ENCODE measurements around the gene ANGPT4.

The ANGPT4 gene

DNA sequence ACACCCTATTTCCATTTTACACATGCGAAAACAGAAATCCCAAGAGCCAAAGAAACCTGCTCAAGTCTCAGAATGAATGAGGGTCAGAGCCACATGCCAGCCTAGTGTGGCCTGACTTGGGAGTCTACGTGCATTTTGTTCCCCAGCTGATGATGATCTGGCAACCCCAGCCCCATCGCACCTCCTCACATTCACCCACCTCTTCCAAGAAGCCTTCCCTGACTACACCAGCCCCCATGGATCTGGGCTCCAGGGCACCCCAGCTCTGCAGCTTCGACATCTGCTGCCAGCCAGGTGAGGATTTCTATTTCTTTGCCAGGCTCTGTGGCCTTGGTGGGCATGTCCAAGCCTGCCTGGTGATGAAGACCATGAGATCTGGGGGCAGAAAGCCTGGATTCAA is 41.0 kb downstream of the ANGPT4 start:
- no peak overlapping the region for H3K4me3 Mint-ChIP-seq
- no peak for DNase-seq
- H3K9me3 Mint-ChIP-seq = no peaks in the 10 kb centered on the region
- peak overlapping the region in 1 of 2 donors; percentile 38 for H3K27ac Mint-ChIP-seq
- ATAC-seq = no peak
- peaks cover 4% of the 10 kb centered on the region for H3K4me1 Mint-ChIP-seq
- no peaks in the 10 kb centered on the region for H3K27me3 Mint-ChIP-seq

- DNase-seq (no peak), ATAC-seq (peak; percentile 73)
- Mint-ChIP-seq H3K9me3 (no peaks in the 10 kb centered on the region), H3K4me3 (no peak overlapping the region), H3K27me3 (no peaks in the 10 kb centered on the region), H3K4me1 (no peaks in the 10 kb centered on the region), H3K27ac (no peak overlapping the region)
Observed at GRCh38 chr20:873875-874607, 42.1 kb downstream of the ANGPT4 start.

DNA sequence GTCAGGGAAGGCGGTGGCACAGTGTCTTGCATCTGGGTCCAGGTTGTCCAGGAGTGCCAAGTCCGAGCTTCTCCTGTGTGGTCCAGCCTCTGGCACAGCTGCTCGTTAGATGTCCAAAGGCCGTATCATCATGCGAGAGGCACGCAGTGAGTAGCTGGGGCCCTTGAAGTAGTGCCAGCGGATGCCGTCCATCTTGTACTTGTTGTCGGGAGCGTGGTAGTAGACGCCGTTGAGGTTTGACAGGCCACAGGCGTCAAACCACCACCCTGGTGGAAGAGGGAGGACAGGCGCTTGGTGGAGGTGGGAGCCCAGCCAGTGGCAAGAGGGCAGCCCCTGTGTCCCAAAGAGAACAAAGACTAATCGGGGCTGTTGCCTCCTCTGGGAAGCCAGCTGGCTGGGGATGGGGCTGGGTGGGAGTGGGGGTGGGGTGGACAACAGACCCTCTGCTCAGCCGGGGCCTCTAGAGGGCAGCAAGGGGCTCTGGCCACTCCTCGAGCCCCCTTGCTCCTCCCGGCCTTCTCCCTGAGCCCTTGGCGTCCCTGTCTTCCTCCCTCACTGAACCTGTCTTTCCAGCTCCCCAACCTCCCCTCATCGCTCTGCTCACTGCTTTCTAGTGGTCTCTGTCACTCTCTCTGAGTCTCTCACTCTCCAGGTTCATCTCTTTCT is 43.1 kb downstream of the ANGPT4 start:
- ATAC-seq (no peak), DNase-seq (no peak)
- Mint-ChIP-seq H3K4me1 (no peaks in the 10 kb centered on the region), H3K27me3 (no peaks in the 10 kb centered on the region), H3K9me3 (no peaks in the 10 kb centered on the region), H3K27ac (no peak overlapping the region), H3K4me3 (no peak overlapping the region)

DNA sequence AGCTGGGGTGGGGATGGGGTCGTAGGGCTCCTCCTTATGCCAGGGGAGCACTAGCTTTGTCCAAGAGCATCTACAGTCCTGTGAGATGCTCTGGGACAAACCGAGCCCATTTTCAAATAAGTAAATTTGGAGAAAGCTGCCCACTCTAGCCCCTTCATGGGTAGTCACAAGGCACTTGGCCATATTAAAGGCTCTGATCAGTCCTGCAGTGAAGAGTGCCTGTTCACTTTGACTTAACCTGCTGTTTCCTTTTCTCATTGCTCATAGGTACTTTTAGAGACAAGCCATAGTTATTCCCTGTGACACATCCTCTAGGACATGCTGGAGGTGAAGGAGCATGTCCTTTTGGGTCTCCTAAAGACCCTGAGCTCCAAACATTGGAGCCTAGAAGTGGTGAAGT is 44.2 kb downstream of the ANGPT4 start:
- no peaks in the 10 kb centered on the region for H3K27me3 Mint-ChIP-seq
- H3K4me1 Mint-ChIP-seq = no peaks in the 10 kb centered on the region

DNA sequence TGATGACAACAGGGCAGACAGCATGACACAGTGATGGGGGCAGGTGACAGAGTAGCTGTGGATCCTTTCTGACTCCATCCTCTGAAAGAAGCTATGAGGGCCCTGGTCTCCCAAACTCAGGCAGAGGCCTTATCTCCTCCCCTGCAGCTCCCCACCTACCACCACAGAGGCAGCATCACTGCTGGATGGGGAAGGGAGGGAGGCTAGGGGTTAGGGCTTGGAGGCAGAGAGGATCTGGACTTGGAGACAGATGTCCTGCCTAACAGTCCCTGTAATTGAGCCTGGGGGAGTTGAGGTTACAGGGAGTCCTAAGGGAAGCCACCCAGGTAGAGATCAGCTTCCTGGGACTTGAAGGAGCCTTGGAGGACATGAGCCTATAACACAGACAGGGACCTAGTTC is 44.7 kb downstream of the ANGPT4 start:
- H3K27me3 Mint-ChIP-seq = no peaks in the 10 kb centered on the region
- no peak overlapping the region for H3K27ac Mint-ChIP-seq
- H3K4me1 Mint-ChIP-seq = no peaks in the 10 kb centered on the region
- no peaks in the 10 kb centered on the region for H3K9me3 Mint-ChIP-seq
- DNase-seq = no peak
- ATAC-seq = no peak
- H3K4me3 Mint-ChIP-seq = no peak overlapping the region

More for the DNA sequence above, 44.2 kb downstream of the ANGPT4 start:
- Mint-ChIP-seq H3K9me3 (no peaks in the 10 kb centered on the region), H3K27ac (peak overlapping the region in 1 of 2 donors; percentile 85), H3K4me3 (no peak overlapping the region)
- ATAC-seq (no peak), DNase-seq (no peak)

GRCh38 chr20:870758-871157 is 45.4 kb downstream of the ANGPT4 start:
- H3K9me3 Mint-ChIP-seq = no peaks in the 10 kb centered on the region
- H3K4me1 Mint-ChIP-seq = no peaks in the 10 kb centered on the region
- DNase-seq (no peak), ATAC-seq (no peak)
- H3K4me3 Mint-ChIP-seq = no peak overlapping the region
- no peaks in the 10 kb centered on the region for H3K27me3 Mint-ChIP-seq
- no peak overlapping the region for H3K27ac Mint-ChIP-seq

DNA sequence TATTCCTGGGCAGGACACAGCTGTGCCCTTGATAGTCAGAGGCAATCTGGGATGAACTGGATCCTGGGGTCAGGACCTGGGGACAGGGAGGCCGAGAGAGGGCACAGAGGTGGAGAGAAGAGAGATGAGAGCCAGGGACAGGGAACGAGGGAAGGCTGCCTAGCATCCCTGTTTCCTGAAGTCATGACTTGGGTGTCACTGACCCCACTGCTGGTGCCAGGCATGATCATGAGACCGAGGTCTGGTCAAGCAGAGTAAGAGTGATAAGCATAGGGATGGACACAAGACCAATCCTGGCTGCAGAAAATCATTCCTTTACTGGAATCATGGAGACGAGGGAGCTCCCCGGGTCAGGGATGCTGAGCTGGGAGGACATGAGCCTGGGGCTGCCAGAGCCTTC is 46.5 kb downstream of the ANGPT4 start:
- ATAC-seq = no peak
- Mint-ChIP-seq H3K9me3 (no peaks in the 10 kb centered on the region), H3K4me1 (no peaks in the 10 kb centered on the region), H3K27ac (no peak overlapping the region), H3K27me3 (no peaks in the 10 kb centered on the region), H3K4me3 (no peak overlapping the region)
- no peak for DNase-seq

DNA sequence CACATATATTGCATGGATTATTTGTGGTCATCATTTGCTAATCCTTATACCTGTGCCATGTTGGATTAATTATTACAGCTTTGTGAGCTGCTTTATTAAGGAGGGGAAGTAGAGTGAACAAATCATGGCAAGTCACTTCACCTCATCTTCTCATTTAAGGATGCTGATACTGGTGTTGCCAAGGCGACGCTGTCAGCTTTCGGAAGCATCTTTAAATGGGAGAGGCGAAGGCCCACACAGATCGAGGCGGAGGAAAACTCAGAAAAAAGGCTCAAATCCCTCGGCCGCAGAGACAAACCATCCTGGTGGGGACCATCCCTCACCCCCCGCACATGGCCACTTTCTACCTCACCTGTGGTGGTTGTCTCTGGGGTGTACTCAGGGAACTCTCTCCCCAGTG is 47.9 kb downstream of the ANGPT4 start:
- no peaks in the 10 kb centered on the region for H3K9me3 Mint-ChIP-seq
- DNase-seq (no peak), ATAC-seq (no peak)
- no peaks in the 10 kb centered on the region for H3K27me3 Mint-ChIP-seq
- H3K27ac Mint-ChIP-seq = no peak overlapping the region
- no peak overlapping the region for H3K4me3 Mint-ChIP-seq
- peaks cover 6% of the 10 kb centered on the region for H3K4me1 Mint-ChIP-seq

DNA sequence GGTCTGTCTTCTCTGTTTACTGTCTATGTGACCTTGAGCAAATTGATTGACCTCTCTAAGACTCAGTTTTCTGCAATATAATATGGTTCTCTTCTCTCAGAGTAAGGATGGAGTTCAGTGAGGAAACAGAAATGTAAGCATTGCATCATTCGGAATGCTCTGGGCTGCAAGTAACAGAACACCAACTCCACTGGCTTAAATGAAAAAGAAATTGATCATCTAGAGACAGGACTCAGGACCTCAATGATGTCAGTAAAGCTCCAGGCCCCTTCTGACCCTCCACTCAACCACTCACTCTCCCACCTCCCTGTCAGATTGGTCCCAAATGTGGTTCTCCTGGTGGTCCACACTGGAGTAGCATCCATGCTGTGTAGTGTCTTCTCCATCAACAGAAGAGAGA is 50.7 kb downstream of the ANGPT4 start:
- peaks cover 8% of the 10 kb centered on the region for H3K4me1 Mint-ChIP-seq
- H3K27ac Mint-ChIP-seq = no peak overlapping the region
- no peak overlapping the region for H3K4me3 Mint-ChIP-seq
- no peaks in the 10 kb centered on the region for H3K9me3 Mint-ChIP-seq
- DNase-seq (no peak), ATAC-seq (no peak)
- H3K27me3 Mint-ChIP-seq = no peaks in the 10 kb centered on the region

DNA sequence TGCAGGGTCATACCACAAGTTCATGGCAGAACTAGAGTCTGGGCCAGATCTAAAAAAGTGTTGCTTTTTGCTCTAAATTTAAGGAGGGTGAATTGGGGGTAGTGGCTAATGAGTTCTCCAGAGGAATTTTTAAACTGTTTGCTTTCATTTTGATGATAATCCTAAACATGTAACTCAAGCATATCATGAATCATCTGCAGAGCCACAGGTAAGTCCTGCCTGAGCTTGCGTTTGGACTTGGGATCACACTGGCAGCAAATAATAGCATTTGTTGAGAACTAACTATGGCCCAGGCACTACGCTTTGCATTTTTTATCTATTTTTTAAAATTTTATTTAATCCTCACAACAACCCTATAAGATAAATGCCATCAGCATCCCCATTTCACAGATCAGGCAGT is 55.2 kb downstream of the ANGPT4 start:
- H3K4me3 Mint-ChIP-seq = no peak overlapping the region
- H3K9me3 Mint-ChIP-seq = no peaks in the 10 kb centered on the region
- no peaks in the 10 kb centered on the region for H3K27me3 Mint-ChIP-seq
- H3K27ac Mint-ChIP-seq = peak overlapping the region in 1 of 2 donors; percentile 43
- peaks cover 54% of the 10 kb centered on the region for H3K4me1 Mint-ChIP-seq
- DNase-seq = no peak
- ATAC-seq = no peak

DNA sequence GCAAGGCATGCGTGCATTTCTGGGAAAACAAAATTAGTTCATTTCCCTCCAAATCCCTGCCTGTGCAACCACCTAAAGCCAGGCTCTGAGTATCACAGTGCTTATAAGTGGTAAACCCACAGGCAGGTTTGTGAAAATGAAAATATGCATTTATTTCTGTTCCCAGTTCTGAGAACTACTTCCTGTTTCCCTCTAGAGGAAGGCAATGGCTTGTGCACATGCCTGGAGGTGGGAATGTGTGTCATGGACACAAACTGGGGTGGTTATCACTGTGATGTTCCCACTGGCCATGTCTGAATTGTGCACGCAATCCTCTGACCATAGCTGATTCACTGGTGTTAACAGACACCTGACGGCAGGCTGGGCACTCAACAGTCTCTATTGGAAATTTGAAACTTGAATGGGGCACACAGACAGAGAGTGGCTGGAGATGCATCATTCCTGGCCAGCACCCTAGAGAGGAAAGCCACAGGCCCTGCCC is 56.3 kb downstream of the ANGPT4 start:
- Mint-ChIP-seq H3K27me3 (no peaks in the 10 kb centered on the region), H3K4me3 (no peak overlapping the region), H3K9me3 (no peaks in the 10 kb centered on the region), H3K27ac (peak overlapping the region in 1 of 2 donors; percentile 67), H3K4me1 (peaks cover 65% of the 10 kb centered on the region)
- DNase-seq (no peak), ATAC-seq (no peak)

GRCh38 chr20:858011-858410 is 58.1 kb downstream of the ANGPT4 start:
- peaks cover 4 to 7% of the 10 kb centered on the region in 2 donors for H3K9me3 Mint-ChIP-seq
- H3K27me3 Mint-ChIP-seq = no peaks in the 10 kb centered on the region
- DNase-seq = no peak
- H3K27ac Mint-ChIP-seq = peak overlapping the region in 1 of 2 donors; percentile 27
- H3K4me1 Mint-ChIP-seq = peaks cover 77% of the 10 kb centered on the region
- no peak overlapping the region for H3K4me3 Mint-ChIP-seq
- no peak for ATAC-seq

GRCh38 chr20:856361-856775 is 59.8 kb downstream of the ANGPT4 start:
- ATAC-seq = peak; percentile 91
- H3K4me3 Mint-ChIP-seq = peak overlapping the region; percentile 63 to 74
- H3K9me3 Mint-ChIP-seq = peaks cover 5 to 8% of the 10 kb centered on the region in 2 donors
- peaks cover 91% of the 10 kb centered on the region for H3K4me1 Mint-ChIP-seq
- peak; percentile 44 to 74 for DNase-seq
- H3K27ac Mint-ChIP-seq = peak overlapping the region in 1 of 2 donors; percentile 82
- H3K27me3 Mint-ChIP-seq = no peaks in the 10 kb centered on the region

DNA sequence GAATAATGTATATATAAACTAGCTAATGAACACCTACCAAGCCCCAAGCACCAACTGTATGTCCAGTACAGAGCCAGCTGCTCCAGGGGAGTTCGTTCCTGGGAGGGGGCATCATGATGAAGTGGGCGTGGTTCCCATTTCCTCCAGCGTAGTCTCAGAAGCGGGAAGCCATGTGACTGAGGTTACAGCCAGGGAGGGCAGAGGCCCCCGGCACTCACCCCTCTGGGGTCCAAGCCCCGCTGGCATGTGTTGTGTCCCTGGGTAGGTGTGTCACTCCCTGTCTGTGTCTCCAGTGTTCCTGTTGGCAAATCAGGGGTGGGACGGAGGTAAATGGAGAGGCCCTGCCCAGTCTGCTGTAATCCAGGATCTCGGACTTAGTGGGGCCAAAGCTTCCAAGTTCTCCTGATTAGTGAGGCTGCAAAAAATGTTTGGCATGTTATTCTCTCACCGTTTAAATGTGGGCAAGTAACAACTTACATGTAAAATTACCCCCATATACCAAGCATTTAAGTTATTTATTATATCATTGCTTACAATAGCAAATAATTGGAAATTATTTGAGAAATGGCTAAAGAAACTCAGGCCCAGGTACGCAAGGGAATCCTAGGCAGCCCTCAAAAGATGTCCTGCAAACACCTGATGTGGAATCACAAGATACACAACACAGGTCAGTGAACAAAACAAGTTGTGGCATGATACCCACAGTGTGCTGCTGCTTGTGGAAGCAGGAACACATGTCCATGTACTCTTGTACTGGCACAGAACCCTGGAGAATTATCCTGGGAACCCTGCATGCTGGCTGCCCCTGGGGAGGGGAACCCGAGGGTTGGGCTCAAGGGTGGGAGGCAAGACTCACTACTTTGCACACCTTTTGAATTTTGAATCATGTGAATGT is 60.4 kb downstream of the ANGPT4 start:
- peak overlapping the region; percentile 15 to 64 for H3K27ac Mint-ChIP-seq
- H3K9me3 Mint-ChIP-seq = peaks cover 5 to 8% of the 10 kb centered on the region in 2 donors
- H3K4me3 Mint-ChIP-seq = peak overlapping the region; percentile 63 to 74
- DNase-seq (no peak), ATAC-seq (peak; percentile 4)
- H3K4me1 Mint-ChIP-seq = peaks cover 97% of the 10 kb centered on the region
- no peaks in the 10 kb centered on the region for H3K27me3 Mint-ChIP-seq

GRCh38 chr20:854601-855000 is 61.5 kb downstream of the ANGPT4 start:
- peaks cover 5 to 8% of the 10 kb centered on the region in 2 donors for H3K9me3 Mint-ChIP-seq
- no peak overlapping the region for H3K4me3 Mint-ChIP-seq
- DNase-seq (no peak), ATAC-seq (no peak)
- no peak overlapping the region for H3K27ac Mint-ChIP-seq
- no peaks in the 10 kb centered on the region for H3K27me3 Mint-ChIP-seq
- peaks cover 98% of the 10 kb centered on the region for H3K4me1 Mint-ChIP-seq
